Endothelial cell of umbilical vein (primary cell): Measurements from ENCODE around the gene CDH23.

Experiments used
- EZH2 ChIP-seq: IDR thresholded peaks from 2 replicates; pipeline ENCODE4 v1.6.1; 2012; ENCODE audit warnings: borderline replicate concordance, low read depth, mild to moderate bottlenecking, moderate library complexity, low read length, inconsistent platforms; ENCODE audit not compliant: severe bottlenecking
- FOS ChIP-seq: IDR thresholded peaks from 2 replicates; pipeline ENCODE4 v1.6.1; 2011; ENCODE audit warnings: mild to moderate bottlenecking, low read length, moderate library complexity, borderline replicate concordance; ENCODE audit not compliant: insufficient read depth
- GATA2 ChIP-seq: IDR thresholded peaks from 2 replicates; pipeline ENCODE4 v1.7.0; 2011; ENCODE audit warnings: low read depth, mild to moderate bottlenecking, moderate library complexity, mixed read lengths, low read length; ENCODE audit not compliant: insufficient read length, insufficient read depth
- JUN ChIP-seq: IDR thresholded peaks from 2 replicates; pipeline ENCODE4 v1.6.1; 2011; ENCODE audit warnings: borderline replicate concordance, low read depth; ENCODE audit not compliant: insufficient read length, insufficient read depth
- POLR2A ChIP-seq: IDR thresholded peaks from 2 replicates; pipeline ENCODE4 v1.6.1; 2012; ENCODE audit warnings: low read depth, mild to moderate bottlenecking, control low read depth, low read length
- POLR2AphosphoS5 ChIP-seq: IDR thresholded peaks from 2 replicates; pipeline ENCODE4 v1.6.1; 2012; ENCODE audit warnings: low read depth, mild to moderate bottlenecking, control low read depth, low read length, moderate library complexity; ENCODE audit not compliant: insufficient read depth
- TF ChIP-seq, protein P1 (sequence below), 2 donors: IDR thresholded peaks; 1 replicate in 1 of 2; 2 replicates in 1 of 2; pipeline ENCODE4 v1.5.1; 2011; ENCODE audit warnings: low read length in 2 of 2, mild to moderate bottlenecking in 2 of 2, moderate library complexity in 2 of 2, control low read depth in 1 of 2, inconsistent platforms in 1 of 2, low read depth in 1 of 2; ENCODE audit not compliant: insufficient read depth in 1 of 2; ENCODE audit errors: extremely low read depth in 1 of 2
- TF ChIP-seq, protein P2 (sequence below): IDR thresholded peaks from 2 replicates; pipeline ENCODE4 v1.6.1; 2011; ENCODE audit not compliant: insufficient read depth, insufficient read length

DNA sequence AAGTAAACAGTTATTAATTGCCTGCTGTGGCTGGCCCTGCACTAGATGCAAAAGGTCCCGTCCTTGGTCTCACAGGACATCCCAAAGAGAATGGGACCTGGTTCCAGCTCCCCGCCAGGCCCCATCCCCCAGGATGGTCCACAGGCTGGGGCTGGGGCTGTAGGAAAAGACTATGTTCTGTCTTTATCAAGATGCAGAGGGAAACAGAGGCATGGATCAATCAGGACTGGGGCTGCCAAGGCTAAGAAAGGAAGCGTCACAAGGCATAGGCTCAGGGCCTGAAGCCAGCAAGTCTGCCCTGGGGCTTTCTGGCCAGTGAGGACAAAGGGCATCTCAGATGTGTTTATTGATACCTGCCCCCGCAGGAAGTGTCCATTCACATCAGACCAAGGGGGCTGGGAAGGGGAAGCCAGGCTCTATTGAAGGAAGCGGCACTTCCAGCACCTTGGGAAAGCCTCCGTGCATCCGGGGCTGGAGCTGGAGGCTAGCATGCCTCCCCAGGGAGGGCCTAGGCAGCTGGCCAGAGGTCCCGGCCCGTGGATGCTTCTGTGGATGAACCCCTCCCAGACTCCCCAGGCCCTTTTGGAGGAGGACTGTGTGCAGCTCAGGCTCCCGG lies 370.8 kb downstream of the CDH23 start:
- TF ChIP-seq, protein P1, sequence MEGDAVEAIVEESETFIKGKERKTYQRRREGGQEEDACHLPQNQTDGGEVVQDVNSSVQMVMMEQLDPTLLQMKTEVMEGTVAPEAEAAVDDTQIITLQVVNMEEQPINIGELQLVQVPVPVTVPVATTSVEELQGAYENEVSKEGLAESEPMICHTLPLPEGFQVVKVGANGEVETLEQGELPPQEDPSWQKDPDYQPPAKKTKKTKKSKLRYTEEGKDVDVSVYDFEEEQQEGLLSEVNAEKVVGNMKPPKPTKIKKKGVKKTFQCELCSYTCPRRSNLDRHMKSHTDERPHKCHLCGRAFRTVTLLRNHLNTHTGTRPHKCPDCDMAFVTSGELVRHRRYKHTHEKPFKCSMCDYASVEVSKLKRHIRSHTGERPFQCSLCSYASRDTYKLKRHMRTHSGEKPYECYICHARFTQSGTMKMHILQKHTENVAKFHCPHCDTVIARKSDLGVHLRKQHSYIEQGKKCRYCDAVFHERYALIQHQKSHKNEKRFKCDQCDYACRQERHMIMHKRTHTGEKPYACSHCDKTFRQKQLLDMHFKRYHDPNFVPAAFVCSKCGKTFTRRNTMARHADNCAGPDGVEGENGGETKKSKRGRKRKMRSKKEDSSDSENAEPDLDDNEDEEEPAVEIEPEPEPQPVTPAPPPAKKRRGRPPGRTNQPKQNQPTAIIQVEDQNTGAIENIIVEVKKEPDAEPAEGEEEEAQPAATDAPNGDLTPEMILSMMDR (IDR thresholded peaks at IDR 0.05; ENCODE audit: extremely low read depth in 1 of 2, insufficient read depth in 1 of 2, low read depth in 1 of 2, low read length in 2 of 2) = no peak
- TF ChIP-seq POLR2A (no peak), FOS (no peak), POLR2AphosphoS5 (peak; percentile 62), EZH2 (no peak), GATA2 (peak; percentile 67), JUN (no peak)
- TF ChIP-seq, protein P2, sequence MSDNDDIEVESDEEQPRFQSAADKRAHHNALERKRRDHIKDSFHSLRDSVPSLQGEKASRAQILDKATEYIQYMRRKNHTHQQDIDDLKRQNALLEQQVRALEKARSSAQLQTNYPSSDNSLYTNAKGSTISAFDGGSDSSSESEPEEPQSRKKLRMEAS = no peak
